SU-DHL-6 (cell line): ENCODE data around the gene TRAF2.

ENCODE experiments used
- EZH2phosphoT487 ChIP-seq: fragments of 200-600 bp; sonication (generic), shearing (Covaris generic); conservative IDR thresholded peaks from 2 replicates; pipeline ENCODE4 v1.6.1; 2018; ENCODE audit warnings: mild to moderate bottlenecking, antibody characterized with exemption, low read length, moderate library complexity, mixed read lengths
- TF ChIP-seq, protein P1 (sequence below): fragments of 200-600 bp; sonication (generic); IDR thresholded peaks from one replicate; pipeline ENCODE4 v1.5.1; 2017; ENCODE audit warnings: antibody characterized with exemption, mild to moderate bottlenecking, low read length, moderate library complexity; ENCODE audit not compliant: insufficient read depth, poor library complexity, severe bottlenecking

DNA sequence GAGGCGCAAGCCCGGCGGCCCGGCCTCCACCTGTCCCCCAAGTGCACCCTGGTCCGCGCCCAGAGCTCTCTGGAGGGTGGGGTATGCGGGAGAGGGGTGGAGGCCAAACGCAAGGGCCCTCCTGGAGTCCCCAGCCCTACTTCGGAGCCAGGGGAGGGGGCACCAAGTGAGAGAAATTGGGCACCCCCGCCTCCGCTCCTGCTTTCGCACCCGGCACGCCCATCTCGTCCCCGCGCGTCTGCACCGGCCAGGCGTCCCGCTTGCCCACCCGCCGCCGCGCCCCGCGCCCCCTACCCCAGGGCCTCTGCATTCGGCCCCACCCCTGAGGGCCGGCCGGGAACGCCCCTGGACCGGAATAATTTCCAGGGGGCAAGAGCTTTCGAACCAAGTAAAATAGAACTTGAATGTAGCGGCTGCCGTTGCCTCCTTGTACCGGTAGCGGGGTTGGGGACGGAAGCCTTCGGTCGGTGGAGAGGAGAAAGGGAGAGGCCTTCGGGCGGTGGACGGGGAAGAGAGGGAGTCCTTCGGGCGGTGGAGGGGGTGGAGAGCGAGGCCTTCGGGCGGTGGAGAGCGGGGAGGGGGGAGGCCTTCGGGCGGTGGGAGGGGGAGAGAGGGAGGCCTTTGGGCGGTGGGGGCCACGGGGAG is 37.8 kb upstream of the TRAF2 start:
- TF ChIP-seq, protein P1, sequence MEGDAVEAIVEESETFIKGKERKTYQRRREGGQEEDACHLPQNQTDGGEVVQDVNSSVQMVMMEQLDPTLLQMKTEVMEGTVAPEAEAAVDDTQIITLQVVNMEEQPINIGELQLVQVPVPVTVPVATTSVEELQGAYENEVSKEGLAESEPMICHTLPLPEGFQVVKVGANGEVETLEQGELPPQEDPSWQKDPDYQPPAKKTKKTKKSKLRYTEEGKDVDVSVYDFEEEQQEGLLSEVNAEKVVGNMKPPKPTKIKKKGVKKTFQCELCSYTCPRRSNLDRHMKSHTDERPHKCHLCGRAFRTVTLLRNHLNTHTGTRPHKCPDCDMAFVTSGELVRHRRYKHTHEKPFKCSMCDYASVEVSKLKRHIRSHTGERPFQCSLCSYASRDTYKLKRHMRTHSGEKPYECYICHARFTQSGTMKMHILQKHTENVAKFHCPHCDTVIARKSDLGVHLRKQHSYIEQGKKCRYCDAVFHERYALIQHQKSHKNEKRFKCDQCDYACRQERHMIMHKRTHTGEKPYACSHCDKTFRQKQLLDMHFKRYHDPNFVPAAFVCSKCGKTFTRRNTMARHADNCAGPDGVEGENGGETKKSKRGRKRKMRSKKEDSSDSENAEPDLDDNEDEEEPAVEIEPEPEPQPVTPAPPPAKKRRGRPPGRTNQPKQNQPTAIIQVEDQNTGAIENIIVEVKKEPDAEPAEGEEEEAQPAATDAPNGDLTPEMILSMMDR: no peak
- TF ChIP-seq EZH2phosphoT487: no peak
